T-helper 1 cell (primary cell): ENCODE results near the gene P2RX5.

Experiments used
- DNase-seq, 5 donors: peaks; one replicate each; pipeline ENCODE4 v3.0.0-alpha.2; 2012 to 2020

Gene P2RX5

GRCh38 chr17:3656353-3656752 lies 39.6 kb downstream of the P2RX5 start:
- no peak for DNase-seq

- no peak for DNase-seq
These were observed 40.2 kb downstream of the P2RX5 start for GRCh38 chr17:3655766-3656165.

DNA sequence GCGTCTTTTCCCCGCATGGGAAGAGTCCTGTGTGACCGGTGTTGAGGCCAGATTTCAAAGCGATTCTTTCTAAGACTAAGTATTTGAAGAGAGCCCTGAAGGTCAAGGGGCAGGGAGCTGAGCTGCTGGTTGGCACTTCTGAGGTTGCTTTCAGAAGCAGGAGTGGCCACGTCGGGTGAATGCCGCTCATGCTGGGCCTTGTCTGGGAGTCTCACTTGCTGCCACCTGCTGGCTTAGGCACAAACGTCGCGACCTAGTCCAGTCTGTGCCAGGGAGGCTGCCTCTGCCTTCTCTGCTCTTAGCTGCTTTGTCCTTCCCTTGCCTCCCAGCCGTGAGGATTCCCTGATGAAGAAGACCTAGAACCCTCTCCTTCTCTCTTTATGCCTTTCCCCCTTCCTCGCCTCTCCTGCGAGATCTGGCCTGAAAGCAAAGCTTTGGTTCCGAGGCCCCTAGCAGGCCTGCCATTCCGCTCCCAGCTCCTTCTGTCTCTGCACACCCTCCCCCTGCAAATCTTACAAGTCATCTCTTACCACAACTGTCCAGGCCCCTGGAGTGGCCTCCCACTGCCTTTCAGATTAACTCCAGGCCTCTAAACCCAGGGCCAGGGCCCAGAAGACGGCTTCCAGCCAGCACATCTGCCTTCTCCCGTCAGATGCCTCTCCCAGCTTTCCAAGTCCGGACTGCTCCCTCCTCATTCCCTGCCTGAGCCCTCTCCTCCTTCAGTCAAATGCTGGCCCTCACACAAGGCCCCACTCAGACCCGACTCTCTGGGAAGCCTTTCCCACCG lies 48.0 kb downstream of the P2RX5 start:
- peak in 2 of 5 donors; percentile 11 to 38 for DNase-seq

GRCh38 chr17:3647251-3647650 lies 48.7 kb downstream of the P2RX5 start:
- DNase-seq: no peak

GRCh38 chr17:3645310-3645709 lies 50.6 kb downstream of the P2RX5 start:
- no peak for DNase-seq

- DNase-seq: no peak
These were observed 52.0 kb downstream of the P2RX5 start for GRCh38 chr17:3643889-3644349.

DNA sequence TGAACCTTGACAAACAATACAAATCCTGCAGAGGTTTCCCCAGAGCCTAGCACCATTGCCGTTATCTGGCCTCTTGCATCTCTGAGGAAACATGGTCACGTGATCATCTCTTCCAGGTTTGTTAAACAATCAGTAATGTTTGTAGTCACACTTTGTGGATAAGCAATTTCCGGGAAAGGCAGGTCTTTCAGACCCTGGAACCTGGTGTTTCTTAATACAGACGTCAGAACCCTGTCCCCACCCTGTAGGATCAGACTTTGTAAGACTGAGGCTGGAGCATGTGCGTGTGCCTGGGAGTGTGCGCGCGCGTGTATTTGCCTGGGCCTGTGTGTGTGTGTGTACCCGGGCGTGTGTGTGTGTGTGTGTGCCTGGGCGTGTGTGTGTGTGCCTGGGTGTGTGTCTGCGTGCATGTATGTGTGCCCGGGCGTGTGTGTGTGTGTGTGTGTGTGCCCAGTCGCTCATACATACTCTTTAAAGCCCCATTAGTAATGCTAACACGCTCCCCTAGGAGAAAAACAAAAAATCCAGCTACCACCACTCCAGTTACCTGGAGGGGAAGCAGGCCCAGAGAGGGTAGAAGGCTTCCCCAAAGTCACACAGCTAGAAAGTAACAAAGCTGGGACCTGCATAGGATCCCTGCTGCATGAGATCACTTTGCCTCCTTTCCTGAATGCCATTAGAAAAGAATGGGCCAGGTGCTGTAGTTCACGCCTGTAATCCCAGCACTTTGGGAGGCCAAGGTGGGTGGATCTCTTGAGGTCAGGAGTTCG lies 54.1 kb downstream of the P2RX5 start:
- DNase-seq: no peak

DNA sequence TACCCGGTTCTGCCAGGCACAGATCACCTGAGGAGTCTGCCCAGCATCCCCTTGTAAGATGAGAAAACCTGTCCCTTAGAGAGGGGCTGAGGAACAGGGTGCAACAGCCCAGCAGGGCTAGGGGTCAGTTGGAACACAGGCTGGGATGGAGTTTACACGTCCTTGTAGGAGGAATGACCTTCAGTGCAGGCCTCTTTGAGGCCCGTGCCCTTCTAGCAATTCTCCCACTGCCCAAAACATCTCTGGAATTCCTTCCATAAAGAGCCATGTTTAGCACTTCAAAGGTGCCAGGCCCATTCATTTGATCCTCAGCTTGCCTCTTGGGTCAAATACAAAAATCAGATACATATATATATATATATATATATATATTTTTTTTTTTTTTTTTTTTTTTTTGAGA lies 54.9 kb downstream of the P2RX5 start:
- no peak for DNase-seq

DNA sequence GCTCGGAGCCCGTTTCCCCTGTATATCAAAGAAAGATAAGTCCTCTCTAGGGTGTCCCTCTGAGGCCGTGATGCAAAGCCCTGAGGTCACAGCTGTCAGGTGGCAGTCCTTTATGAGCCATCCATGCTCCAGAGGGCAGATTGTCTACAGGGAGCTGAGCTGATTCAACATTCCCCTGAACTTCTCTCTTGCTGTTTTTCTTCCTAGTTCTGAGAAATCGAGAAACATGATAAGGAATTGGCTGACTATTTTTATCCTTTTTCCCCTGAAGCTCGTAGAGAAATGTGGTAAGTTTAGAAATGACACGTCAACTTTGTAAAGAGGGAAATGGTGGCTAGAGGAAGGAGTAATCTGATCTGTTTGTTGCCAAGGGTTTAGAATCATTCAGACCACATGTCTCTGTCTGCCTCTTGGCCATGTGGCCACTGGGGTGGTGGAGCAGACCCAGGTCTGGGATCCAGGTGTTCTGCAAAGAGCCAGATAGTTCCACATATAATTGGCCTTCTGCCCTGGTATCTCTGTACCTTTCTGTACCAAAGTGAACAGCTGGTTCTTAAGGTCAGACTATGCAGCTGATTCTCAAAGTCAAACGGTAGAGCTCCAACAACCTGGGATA lies 55.9 kb downstream of the P2RX5 start:
- peak in 1 of 5 donors; percentile 65 for DNase-seq

DNA sequence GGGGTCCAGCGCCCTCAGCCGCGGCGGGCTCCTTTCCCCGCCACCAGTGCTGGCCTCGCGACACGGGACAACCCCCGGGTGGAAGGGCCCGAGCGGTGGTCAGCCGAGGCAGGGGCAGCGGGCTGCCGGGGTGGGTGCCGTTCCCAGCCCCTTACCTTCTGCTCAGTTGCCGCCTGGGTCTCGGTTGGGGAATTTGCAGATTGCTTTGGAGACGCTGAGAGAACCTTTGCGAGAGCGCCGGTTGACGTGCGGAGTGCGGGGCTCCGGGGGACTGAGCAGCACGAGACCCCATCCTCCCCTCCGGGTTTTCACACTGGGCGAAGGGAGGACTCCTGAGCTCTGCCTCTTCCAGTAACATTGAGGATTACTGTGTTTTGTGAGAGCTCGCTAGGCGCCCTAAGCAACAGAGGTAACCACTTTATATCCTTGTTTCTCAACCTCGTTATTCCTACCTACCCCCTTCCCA lies 59.0 kb downstream of the P2RX5 start:
- no peak for DNase-seq

- peak; percentile 90 to 96 (median 93) for DNase-seq
These were observed 59.6 kb downstream of the P2RX5 start, which contains the start of the genes CTNS and SHPK for GRCh38 chr17:3636154-3636907. Gene CTNS, plus strand, starts transcription at chr17:3636760. Its CDS starts 3,447 bp downstream, at chr17:3640207. Gene SHPK, minus strand, starts transcription at chr17:3636250. Its CDS starts 31 bp downstream, at chr17:3636219.

GRCh38 chr17:3635474-3636153 lies 60.3 kb downstream of the P2RX5 start:
- DNase-seq: no peak

DNA sequence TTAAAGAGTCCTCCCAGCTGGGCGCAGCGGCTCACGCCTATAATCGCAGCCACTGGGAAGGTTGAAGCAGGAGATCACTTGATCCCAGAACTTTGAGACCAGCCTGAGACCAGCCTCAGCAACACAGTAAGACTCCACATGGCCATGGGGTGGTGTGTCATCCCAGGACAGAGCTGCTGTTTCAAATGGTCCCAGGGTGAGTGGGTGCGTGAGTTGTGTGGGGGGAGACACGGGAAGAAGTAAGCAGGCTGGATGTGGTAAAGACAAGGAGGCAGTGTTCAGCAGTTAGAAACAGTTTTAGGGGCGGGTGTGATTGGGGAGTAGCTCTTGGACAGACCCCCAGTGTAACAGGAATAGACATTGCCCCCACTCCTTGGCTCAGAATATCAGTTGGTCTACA lies 63.7 kb downstream of the P2RX5 start:
- DNase-seq: no peak

DNA sequence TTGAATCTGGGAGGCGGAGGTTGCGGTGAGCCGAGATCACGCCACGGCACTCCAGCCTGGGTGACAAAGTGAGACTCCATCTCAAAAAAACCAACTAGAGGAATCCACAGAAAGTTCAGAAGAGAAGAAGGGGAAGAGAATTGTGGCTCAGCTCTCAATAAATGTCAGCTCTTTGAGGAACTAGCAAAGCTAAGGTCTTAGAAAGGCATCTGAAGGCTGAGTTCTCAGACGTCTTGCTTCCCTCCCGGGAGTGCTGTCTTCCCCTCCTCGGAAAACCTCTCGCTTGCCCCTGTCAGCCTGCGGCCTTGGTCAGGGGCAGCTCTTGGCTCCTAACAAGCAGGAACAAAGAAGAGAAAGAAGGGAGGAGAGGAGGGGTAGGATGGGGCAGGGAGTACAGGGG lies 65.2 kb downstream of the P2RX5 start:
- DNase-seq: no peak

- no peak for DNase-seq
These were observed 68.2 kb downstream of the P2RX5 start for GRCh38 chr17:3627769-3628167.

GRCh38 chr17:3626831-3627768 lies 68.9 kb downstream of the P2RX5 start:
- DNase-seq: no peak
